H1 (cell line): ENCODE results near the gene IQCE. TPM values are rescaled to one million over a fixed set of nuclear protein-coding genes. Genes with fewer than 3 reads are reported as not detected.

Experiments used
- CHD2 ChIP-seq: IDR thresholded peaks from 2 replicates; pipeline ENCODE4 v1.6.1; 2012; ENCODE audit warnings: low read length, improper control_type of control experiment
- HDAC2 ChIP-seq, 2 experiments: fragments of 300-600 bp in 1 of 2; sonication (generic) in 1 of 2; IDR thresholded peaks; 2 replicates each; pipeline ENCODE4 v1.6.1; 2011 to 2012; ENCODE audit warnings: low read depth in 2 of 2, low read length in 2 of 2, mild to moderate bottlenecking in 2 of 2, moderate library complexity in 2 of 2, borderline replicate concordance in 1 of 2, inconsistent platforms in 1 of 2
- polyA plus RNA-seq, 7 experiments: library from polyadenylated mRNA; depleted of rRNA in 3 of 7; stranded (reverse) in 5 of 7; unstranded in 2 of 7; fragments of >200 nt in 5 of 7; fragments of 200-250 nt in 2 of 7; gene quantifications; 1 replicate in 5 of 7; 2 replicates in 1 of 7; 4 replicates in 1 of 7; pipeline versions ENCODE4 v1.2.1 to v1.2.3, GENCODE V29; 2011 to 2013; ENCODE audit warnings: missing spikeins in 2 of 7, mixed read lengths in 2 of 7
- total RNA-seq: library from RNA; stranded (reverse); fragmentation: NEBNext Ultra II Directional; extraction: Animal tissue kit (Norgen Biotek cat#: 25700); gene quantifications from 2 replicates; pipeline ENCODE4 v1.2.1, GENCODE V29; 2021

IQCE gene
- total and polyA plus RNA-seq, 2 of the 8 experiments (the other 6 are each of a cell fraction or from before 2014, with no cell fraction given), result 2.2 to 4.9 TPM

DNA sequence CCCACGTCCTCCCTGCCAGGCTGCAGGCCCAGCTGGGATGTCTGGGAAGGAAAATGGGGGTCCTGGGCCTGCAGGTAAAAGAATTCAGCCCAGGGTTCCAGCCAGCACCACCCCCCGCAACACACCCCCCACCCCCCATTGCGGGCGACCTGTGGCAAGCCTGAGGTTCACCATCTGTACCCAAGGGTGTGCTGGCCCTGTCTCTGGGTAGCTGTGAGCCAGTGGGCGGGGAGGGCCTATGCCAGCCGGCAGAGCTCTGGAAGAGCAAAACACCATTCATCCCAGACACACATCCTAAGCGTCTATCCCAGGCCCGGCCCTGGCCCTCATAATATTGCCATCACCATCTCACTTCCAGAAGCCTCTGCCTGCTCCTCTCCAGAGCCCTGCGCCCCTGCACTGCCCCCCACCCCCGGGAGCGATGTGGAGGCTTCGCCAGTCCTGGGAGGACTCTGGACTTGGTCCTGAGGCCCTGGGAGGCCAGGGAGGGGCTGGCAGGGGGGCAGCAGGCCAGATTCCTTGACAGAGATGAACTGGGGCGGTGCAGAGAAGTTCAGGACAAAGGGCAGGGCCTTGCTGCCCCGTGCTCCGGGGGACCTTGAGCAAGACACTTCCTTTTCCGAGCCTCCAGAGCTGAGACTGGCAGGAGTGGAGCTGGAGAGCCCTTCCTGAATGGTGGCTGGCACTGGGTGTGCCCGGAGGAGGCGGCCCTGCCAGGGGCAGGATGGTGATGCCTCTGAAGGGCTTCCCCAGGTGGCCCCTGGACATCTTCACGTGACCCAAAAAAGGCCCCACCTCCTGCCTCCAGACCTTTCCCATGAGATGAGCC is 64.3 kb downstream of the IQCE start (continued):
- TF ChIP-seq HDAC2 (IDR thresholded peaks at IDR 0.05; ENCODE audit: borderline replicate concordance in 1 of 2, low read depth in 2 of 2, low read length in 2 of 2) (no peak), CHD2 (no peak)
- TF ChIP-seq, all 59 proteins: peak for 0
